ENCODE measurements around the gene MMS19.

Gene MMS19

GRCh38 chr10:97411406-97411805 lies 86.8 kb downstream of the MMS19 start:
- no peak for DNase-seq (ENCODE audit: low spot score)

GRCh38 chr10:97408496-97408992 lies 89.7 kb downstream of the MMS19 start:
- no peak for TF ChIP-seq CTCF (IDR thresholded peaks at IDR 0.05; ENCODE audit: extremely low read depth, missing control alignments)
- DNase-seq (ENCODE audit: low spot score) = no peak

More at GRCh38 chr10:97411406-97411805, 86.8 kb downstream of the MMS19 start:
- no peak for TF ChIP-seq CTCF (IDR thresholded peaks at IDR 0.05; ENCODE audit: extremely low read depth, missing control alignments)
